Measurements from ENCODE around the gene EXOSC6.
"Not testable (repeated sequence)": the region's sequence is repeated elsewhere in the genome, so short reads cannot be mapped to it uniquely, and the experiment has no call there.

EXOSC6 gene

GRCh38 chr16:70199170-70199569 is 52.6 kb downstream of the EXOSC6 start:
- H3K27me3 Mint-ChIP-seq; H3K27ac Mint-ChIP-seq; DNase-seq; H3K4me1 Mint-ChIP-seq; H3K36me3 Mint-ChIP-seq; H3K9me3 Mint-ChIP-seq; H3K4me3 Mint-ChIP-seq; ATAC-seq (replicated peaks): not testable (repeated sequence)

- not testable (repeated sequence) for ATAC-seq (replicated peaks); H3K36me3 Mint-ChIP-seq; H3K27me3 Mint-ChIP-seq; DNase-seq; H3K27ac Mint-ChIP-seq; H3K4me3 Mint-ChIP-seq; H3K9me3 Mint-ChIP-seq; H3K4me1 Mint-ChIP-seq
These were observed 53.1 kb downstream of the EXOSC6 start for GRCh38 chr16:70198666-70199065.

- H3K27me3 Mint-ChIP-seq; H3K36me3 Mint-ChIP-seq; H3K9me3 Mint-ChIP-seq; ATAC-seq (replicated peaks); H3K27ac Mint-ChIP-seq; DNase-seq; H3K4me3 Mint-ChIP-seq; H3K4me1 Mint-ChIP-seq: not testable (repeated sequence)
These were observed 53.5 kb downstream of the EXOSC6 start for GRCh38 chr16:70198230-70198629.

GRCh38 chr16:70197611-70198010 is 54.1 kb downstream of the EXOSC6 start:
- not testable (repeated sequence) for H3K4me1 Mint-ChIP-seq; H3K9me3 Mint-ChIP-seq; H3K27me3 Mint-ChIP-seq; H3K36me3 Mint-ChIP-seq; H3K4me3 Mint-ChIP-seq; DNase-seq; H3K27ac Mint-ChIP-seq; ATAC-seq (replicated peaks)
